HG03460 (cell line): ENCODE results near the gene SLC18A2.
"Not testable (repeated sequence)": the region's sequence is repeated elsewhere in the genome, so short reads cannot be mapped to it uniquely, and the experiment has no call there.

Source experiments
- ATAC-seq: cut with Tn5 transposase; IDR thresholded peaks from one replicate; pipeline ENCODE4 v1.9.1; 2021; ENCODE audit not compliant: unreplicated experiment

SLC18A2 gene

DNA sequence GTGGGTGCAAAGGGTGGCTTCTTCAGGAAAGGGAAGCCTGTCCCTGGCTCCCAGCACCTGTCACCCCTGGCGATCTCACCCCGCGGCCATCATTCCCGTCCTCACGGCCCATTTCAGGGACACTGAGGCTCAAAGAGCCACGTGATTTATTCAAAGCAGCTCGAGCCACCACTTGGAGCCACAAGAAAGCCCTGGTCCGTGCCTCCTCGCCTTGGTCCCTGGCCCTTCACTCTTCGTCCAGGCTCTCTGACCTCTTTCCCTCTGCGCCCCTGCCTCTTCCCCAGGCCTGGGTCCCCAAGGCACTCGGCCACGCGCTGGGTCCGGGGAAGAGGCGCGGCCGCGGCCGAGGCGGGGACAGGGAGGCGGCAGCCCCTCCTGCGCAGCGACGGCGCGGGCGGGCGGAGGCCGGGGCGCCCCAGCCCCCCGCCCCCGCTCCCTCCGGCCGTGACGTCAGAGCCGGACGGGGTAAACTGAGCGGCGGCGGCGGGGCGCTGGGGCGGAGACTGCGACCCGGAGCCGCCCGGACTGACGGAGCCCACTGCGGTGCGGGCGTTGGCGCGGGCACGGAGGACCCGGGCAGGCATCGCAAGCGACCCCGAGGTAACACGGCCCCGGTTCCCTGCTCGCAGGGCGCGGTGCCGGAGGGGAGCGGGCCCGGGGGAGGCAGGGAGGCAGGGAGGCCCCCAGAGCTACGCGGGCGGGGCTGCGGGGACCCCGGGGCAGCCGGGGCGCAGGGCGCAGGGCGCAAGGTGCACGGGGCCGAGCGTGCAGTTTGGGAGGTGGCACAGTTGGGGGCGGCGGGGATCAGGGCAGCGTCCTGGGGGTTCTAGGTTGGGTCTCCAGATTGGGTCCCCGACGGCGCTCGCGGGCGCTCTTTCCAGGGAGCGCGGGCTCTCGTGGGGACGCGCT lies at the start of gene SLC18A2:
Gene SLC18A2 (plus strand): TSS at position 494 of the 909 bp plus-strand sequence. CDS start 580 bp downstream, outside the sequence.
- ATAC-seq = no peak

DNA sequence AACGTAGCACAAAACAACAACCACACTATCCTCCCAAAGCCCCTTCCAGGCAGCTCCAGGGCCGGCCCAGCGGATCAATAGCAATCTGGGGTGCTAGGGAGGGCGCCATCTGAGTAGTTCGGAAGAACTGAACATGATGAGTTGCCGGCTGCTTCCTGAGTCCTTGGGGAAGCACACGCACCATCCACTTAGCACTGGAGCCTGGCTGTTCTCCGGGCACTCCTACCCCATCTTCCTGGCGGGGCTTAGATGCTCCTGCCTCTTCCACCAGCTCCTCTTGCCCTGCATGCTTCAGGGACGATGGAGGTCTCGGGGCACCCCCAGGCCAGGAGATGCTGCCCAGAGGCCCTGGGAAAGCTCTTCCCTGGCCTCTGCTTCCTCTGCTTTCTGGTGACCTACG lies 43.7 kb upstream of the SLC18A2 start, which contains the start of gene KCNK18:
Gene KCNK18 (plus strand): TSS at position 301 of the 400 bp plus-strand sequence. CDS start 0 bp downstream, at position 301.
- no peak for ATAC-seq

DNA sequence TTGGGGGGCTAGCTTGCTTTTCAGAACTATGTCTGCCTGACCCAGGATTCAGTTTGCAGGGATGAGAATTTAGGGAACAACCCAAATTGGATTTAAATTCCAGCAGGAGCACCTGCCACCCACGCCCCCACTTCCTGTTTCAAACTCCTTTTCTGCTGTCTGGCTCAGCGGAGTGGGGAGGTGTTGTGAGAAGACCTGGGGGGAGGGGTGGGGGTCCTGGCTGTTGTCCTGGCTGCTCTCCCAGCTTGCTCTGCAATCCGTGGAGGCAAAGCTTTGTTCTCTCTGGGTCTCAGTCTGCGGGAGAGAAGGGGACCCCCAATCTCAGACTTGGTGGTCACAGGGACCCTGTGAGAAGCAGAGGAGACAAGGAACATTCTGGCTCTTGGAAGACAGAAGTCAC lies 42.8 kb upstream of the SLC18A2 start:
- ATAC-seq = no peak

DNA sequence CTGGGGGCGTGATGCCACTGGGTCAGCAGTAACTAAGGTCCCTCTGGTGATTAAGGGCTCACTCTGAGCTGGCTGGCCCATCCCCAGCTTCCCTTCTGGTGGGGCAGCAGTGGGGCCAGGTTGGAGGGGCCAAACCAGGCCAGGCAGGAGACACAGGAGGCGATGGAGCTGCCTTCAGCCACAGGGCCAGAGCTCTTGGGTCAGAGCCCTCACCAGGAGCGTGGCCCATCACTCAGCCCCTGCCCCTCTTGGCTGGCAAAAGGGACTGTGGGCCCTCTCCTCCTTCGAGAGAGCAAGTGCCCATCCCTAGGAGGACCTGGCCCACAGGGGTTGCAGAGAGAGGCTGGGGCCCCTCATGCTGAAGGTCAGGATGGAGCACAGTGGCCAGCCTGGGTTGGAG lies 39.1 kb upstream of the SLC18A2 start:
- no peak for ATAC-seq

DNA sequence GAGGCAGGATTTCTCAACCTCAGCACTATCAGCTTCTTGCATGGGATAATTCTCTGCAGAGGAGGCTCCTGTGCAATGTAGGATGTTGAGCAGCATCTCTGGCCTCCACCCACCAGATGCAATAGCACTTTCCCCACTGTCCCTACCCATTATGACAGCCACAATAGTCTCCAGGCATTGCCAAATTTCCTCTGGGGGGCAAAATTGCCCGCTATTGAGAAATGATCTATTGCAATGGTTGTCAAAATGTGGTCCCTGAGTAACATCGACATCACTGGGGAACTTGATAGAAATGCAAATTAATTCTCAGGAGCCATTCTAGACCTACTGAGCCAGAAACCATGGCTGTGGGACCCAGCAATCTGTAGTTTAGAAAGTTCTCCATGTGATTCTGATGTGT lies 36.6 kb upstream of the SLC18A2 start:
- ATAC-seq = no peak

DNA sequence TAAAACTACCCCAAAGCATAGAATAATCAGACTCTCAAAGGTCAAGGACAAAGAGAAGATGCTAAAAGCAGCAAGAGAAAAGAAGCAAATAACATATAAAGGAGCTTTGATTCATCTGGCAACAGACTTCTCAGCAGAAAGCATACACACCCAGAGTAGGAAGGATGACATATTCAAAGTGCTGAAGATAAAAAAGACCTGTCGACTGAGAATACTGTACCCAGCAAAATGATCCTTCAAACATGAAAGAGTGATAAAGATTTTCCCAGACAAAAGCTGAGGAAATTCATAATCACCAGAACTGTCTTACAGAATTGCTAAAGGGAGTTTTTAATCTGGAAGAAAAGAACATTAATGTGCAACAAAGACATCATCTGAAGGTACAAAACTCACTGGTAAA lies 28.7 kb upstream of the SLC18A2 start:
- ATAC-seq = no peak

DNA sequence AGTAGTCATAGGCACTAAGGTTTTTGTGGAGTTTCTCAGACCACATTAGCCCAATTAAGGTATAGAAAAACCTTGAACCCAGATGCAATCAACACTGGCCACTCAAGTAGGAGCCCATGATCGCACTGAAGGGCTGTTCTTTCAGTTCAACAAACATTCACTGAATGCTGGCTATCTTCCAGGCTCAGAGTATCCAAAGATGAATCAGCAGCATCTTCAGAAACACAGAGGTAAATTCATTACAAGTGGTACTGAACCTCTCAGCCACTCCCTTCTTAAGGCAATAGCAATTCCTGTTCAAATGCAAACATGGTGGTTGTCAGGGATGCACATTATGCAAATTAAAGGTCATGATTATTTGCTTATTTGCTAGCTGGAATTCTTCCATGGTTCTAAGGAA lies 26.5 kb upstream of the SLC18A2 start:
- ATAC-seq = no peak

DNA sequence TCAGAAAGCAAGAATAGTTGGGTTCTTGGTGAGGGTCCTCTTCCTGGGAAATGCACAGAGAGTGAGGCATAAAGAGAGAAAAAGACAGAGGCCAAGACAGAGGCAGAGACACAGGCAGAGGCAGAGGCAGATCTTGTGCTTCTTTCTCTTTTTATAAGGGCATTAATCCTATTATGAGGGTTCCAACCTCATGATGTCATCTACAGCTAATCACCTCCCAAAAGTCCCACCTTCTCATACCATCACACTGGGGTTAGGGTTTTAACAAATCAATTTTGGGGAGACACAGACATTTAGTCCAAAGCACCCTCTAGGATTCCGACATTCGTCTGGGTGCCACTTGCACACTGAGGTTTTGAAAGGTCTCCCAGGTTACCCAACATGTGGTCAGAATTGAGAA lies 25.8 kb upstream of the SLC18A2 start:
- ATAC-seq = no peak

DNA sequence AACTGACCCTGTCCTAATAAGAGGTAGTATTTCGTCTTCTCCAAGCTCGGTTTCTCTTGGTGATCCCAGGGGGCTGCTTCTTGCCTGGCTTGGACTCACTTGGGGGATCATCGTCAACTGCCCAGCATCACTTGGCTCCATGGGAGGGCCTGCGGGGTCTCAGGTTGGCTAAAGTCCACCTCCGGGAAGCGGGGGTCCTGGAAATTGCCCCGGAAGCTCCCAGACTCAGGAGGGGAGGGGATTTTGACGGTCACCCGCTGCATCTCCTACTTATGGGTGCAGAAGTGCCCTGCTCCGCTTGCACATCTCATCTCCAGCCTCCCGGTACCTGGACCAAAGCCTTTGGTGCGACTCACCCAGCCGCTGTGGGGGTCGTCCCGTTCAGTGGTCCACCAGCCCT lies 24.9 kb upstream of the SLC18A2 start:
- ATAC-seq = no peak

DNA sequence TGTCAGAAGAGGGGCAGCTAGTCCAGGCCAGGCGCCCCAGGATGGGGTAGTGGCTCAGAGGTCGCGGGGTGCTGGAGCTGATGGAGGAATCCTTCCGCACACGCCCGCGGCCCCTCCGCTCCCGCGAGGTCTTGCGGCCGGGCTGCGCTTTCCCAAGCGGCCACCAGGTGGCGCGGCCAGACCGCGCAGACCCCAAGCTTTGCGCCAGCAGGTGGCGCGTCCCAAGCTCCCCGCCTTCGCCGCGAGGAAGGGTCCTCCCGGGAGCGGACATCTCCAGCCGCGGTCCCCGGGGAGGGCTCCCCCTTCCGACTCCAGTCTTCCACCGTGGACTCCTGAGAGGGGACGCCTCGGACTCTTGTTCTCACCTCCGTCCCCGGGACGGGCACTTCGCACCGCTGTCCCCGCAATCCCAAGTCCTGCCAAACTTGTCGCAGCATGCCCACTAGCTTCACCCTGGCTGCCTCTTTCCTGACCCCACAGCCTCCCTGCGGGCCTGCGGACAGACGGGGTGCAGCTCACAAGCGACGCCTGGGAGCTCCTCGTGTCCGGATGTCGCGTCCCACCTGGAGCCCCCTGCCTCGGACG lies 24.2 kb upstream of the SLC18A2 start:
- ATAC-seq = peak; percentile 84

DNA sequence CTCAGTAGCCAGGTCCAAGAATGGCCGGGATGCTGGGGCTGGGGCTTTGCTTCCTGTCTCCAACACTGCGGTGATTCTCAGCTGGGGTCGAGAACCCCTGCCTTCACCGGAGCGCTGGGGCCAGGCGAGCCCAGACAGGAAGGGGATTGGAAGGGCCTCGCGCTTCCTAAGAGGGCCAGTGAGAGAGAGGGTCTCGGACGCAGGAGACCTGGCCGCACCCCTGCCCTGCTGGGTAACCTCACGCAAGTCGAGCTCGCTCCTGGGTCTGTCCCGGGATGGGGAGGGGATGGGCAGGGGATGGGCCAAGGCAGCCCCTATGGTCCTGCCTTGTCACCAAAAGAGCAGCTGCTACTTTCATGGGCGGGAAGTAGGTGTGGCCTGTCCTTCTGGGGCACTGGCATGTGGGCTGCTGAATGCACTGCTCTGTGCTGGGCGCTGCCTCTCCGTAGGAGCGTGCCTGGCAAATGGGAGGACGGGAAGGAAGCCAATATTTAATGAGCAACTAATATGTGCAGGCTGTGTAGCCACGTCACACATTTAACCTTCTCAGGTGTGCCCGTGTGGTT lies 23.6 kb upstream of the SLC18A2 start:
- peak; percentile 41 for ATAC-seq

DNA sequence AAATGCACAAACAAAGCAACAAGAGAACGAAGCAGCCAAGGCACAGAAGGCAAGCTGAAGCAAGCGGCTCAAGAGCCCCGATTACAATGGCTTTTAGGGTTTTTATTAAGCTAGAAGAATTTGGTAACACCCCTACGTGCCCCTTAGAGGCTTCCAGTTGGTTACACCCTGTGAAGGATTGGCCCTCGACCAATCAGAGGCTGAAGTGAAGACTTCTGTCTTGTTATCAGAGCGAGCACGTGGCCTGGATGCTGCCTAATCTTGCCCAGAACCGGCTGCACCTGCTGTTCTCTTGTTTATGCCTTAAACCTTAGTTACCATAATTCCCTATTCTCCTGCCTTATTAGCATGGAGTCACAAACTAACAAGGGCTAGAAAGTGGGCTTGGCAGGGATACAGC lies 22.3 kb upstream of the SLC18A2 start:
- ATAC-seq = no peak

DNA sequence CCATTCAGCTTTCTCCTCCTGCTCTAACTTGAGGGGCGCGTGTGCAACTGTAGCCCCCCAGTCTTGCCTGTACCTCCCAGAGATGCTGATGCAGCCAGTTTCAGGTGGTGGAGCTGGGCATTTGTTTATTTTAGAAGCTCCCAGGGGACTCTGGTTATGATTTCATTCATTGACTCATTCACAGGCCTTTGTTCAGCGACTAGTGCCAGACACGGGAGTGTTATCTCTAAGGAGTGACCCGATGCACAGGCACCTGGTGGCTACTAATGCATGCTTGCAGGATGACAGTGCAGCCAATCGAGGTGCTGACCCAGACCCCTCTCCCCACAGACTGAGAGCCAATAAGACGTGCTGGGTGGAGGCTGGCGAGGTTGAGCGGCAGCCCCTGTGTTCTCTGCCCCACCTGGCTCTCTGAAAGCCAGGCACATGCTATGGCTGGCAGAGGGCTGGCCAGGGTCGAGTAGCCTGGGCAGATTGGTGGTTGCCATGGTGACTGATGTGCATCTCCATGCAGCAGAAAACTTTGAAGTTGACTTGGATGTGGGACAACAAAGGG lies 19.7 kb upstream of the SLC18A2 start:
- no peak for ATAC-seq

DNA sequence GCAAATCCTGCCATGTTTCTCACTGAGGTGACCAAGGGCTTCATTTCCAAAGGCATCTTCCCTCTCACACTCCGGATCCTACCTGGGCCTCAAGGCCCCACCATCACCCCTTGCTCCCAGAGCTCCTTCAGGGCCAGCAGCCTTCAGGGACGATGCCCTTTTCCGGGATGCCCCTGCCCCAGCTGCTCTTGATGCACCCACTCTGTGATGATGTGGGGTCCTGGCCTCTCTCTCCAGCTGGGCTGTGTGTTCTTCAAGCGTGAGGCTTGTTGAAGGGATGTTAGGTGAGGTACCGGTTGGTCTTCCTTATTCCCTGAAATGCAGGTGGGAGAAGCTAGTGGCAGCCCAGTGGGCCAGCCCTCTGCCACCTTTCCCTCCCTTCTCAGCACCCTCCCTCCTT lies 18.4 kb upstream of the SLC18A2 start:
- ATAC-seq = no peak

DNA sequence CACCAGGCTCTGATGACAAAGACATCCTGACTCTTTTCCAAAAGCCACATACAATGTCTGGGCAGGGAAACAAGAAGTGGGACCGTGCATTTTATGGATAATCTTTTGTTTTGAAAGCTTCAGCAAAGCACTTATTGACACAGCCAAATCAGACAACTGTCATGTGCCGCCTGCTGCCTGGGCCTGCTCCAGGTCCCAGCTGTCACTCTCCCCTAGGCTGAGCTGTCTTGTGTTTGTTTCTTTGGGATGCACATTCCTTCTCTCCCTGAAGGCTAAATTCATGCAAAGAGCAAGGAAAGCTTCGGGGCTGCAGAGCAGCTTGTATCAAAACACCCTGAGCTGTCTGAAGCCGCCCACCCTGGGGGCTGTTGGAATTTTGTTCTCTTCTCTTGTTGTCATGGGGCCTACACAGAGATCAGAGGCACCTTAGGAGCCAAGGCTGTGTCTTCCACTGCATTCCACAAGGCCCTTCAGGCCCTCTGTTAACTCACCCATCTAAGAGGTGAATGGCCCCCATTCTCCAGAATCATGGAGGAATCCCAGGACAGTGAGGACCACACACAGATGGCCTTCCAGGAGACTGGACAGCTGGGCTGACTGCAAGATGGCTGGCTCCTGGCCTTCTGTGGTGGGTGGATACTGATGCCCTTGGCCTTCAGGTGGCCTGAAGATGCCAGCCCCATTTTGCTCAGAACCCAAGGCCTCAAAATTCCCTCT lies 17.8 kb upstream of the SLC18A2 start:
- ATAC-seq = no peak

DNA sequence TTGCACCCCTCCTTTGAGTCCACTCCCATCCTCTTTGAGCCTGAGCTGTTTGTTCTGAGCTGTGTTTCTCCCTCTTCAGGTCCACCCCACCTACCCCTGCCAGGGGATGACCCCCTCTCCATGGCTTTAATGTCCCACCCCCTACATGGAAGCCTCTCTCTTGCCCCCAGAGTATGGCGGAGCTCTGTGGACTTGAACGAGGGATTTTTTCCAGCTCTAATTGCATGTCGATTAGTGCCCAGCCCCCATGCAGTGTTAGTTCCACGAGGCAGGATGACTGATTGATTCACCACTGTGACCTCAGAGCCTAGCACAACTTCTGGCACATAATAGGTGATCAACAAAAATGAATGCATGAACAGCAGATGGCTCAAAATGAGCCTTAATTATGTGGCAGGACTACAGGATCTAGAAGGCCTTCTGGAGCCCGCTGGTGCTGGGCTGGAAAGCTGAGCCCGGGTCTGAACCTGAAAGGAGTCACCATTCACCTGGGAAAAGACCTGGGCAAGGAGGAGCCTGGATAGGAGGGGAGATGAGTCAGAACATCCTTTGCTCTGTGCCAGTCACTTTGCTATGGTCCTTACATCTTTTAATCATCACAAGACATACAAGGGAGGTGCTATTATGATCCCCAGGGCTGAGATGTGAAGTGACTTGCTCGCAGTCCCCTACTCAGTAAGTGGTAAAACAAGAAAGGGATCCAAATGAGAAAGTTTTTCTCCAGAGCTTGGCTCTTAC lies 17.1 kb upstream of the SLC18A2 start:
- ATAC-seq = no peak

DNA sequence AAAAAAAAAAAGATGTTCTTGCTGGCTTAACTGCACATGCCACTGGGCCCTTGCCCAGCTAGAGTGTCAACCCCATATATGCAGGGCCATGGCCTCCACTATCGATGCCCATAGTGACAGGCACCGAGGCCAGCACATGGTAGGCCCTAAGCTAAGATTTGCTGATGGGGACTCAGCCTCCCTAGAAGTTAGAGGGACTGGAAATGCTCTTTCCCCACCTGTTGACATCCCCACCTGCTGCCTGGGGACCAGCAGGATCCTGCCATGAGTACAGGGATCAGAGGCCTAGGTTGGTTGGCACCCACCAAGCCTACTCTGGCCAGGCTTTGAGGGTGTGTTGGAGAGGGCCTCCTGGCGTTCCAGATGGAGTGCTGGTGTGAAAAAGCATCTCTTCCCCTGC lies 16.0 kb upstream of the SLC18A2 start:
- ATAC-seq = no peak

DNA sequence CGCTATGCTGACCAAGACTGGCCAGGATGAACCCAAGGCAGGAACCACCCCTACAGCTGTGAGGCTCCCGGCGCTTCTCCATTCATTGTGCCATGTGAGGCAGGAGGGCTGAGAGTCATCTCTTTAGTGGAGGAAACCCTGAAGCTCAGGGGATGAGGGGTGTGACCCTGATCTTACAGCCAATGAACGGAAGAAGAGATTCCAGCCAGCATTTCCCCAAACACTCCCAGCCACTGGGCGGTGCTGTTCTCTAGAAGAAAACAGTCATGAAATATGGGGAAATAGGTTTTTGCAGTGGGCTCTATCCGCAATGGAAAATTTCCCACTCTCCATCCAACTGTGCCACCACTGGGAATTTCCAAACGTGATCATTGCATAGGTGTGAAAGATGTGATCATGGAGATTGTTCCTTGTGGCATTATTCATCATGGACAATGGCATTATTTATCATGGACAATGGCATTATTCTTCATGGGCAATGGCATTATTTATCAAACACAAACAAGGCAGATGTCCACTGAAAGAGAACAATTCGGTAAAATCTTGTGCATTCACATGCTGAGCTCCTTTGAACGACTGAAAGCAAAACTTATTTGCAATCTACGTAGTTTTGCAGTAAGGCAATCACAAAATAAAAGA lies 14.0 kb upstream of the SLC18A2 start:
- no peak for ATAC-seq

DNA sequence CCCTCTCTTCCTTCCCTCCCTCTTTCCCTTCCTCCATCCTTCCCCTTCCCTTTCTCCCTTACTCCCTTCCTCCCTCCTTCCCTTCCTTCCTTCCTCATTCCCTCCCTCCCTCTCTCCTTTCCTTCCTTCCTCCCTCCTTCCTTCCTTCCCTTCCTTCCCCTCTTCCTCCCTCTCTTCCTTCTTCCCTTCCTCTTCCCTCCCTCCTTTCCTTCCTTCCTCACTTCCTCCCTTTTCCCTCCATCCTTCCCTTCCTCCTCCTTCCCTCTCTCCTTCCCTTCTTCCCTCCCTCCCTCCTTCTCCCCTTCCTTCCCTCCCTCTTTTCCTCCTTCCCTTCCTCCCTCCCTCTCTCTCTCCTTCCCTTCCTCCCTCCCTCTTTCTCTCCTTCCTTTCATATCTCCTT lies 12.7 kb upstream of the SLC18A2 start:
- no peak for ATAC-seq

DNA sequence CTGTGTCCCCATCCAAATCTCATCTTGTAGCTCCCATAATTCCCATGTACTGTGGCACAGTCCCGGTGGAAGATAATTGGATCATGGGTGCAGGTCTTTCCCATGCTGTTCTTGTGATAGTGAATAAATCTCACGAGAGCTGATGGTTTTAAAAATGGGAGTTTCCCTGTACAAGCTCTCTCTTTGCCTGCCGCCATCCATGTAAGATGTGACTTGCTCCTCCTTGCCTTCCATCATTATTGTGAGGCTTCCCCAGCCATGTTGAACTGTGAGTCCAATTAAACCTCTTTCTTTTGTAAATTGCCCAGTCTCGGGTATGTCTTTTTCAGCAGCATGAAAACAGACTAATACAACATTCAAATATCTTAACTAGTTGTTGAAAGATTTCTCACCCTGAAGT lies 10.8 kb upstream of the SLC18A2 start:
- not testable (repeated sequence) for ATAC-seq
